GM21526 (cell line): ENCODE data around the gene POLR2M.

Source experiments
- ATAC-seq: cut with Tn5 transposase; IDR thresholded peaks from one replicate; pipeline ENCODE4 v1.9.1; 2021; ENCODE audit warnings: moderate library complexity; ENCODE audit not compliant: unreplicated experiment, low FRiP score

POLR2M gene

GRCh38 chr15:57706405-57707209 lies at the start of gene POLR2M:
Gene POLR2M (plus strand): TSS chr15:57706714. CDS start chr15:57706843, 129 bp downstream.
- ATAC-seq = peak; percentile 91

- no peak for ATAC-seq
These were observed 48.9 kb upstream of the POLR2M start for GRCh38 chr15:57657619-57658018.

GRCh38 chr15:57662091-57662744 lies 44.3 kb upstream of the POLR2M start:
- no peak for ATAC-seq

- no peak for ATAC-seq
These were observed 43.7 kb upstream of the POLR2M start for GRCh38 chr15:57662802-57663201.

GRCh38 chr15:57663262-57663661 lies 43.3 kb upstream of the POLR2M start:
- ATAC-seq = no peak

GRCh38 chr15:57665194-57665593 lies 41.3 kb upstream of the POLR2M start:
- no peak for ATAC-seq

- ATAC-seq = no peak
These were observed 40.6 kb upstream of the POLR2M start for GRCh38 chr15:57665939-57666338.

- no peak for ATAC-seq
These were observed 39.2 kb upstream of the POLR2M start for GRCh38 chr15:57667171-57667849.

GRCh38 chr15:57668016-57668415 lies 38.5 kb upstream of the POLR2M start:
- ATAC-seq = no peak

GRCh38 chr15:57671636-57672035 lies 34.9 kb upstream of the POLR2M start:
- no peak for ATAC-seq

GRCh38 chr15:57675481-57676181 lies 30.9 kb upstream of the POLR2M start:
- no peak for ATAC-seq

GRCh38 chr15:57676585-57676984 lies 29.9 kb upstream of the POLR2M start:
- no peak for ATAC-seq

GRCh38 chr15:57677204-57677603 lies 29.3 kb upstream of the POLR2M start:
- ATAC-seq = no peak

GRCh38 chr15:57680021-57680420 lies 26.5 kb upstream of the POLR2M start:
- ATAC-seq = no peak

GRCh38 chr15:57681011-57681410 lies 25.5 kb upstream of the POLR2M start:
- no peak for ATAC-seq

GRCh38 chr15:57683481-57683880 lies 23.0 kb upstream of the POLR2M start:
- no peak for ATAC-seq

- ATAC-seq = no peak
These were observed 21.9 kb upstream of the POLR2M start for GRCh38 chr15:57684491-57685151.

GRCh38 chr15:57685306-57686095 lies 21.0 kb upstream of the POLR2M start:
- no peak for ATAC-seq

- ATAC-seq = no peak
These were observed 19.9 kb upstream of the POLR2M start for GRCh38 chr15:57686657-57687056.
